ENCODE results near the gene ECHDC1. TPM values are rescaled to one million over a fixed set of nuclear protein-coding genes. Genes with fewer than 3 reads are reported as not detected.

Gene ECHDC1
- polyA plus RNA-seq, 1 donor from 2014 or later = 95.7 TPM

DNA sequence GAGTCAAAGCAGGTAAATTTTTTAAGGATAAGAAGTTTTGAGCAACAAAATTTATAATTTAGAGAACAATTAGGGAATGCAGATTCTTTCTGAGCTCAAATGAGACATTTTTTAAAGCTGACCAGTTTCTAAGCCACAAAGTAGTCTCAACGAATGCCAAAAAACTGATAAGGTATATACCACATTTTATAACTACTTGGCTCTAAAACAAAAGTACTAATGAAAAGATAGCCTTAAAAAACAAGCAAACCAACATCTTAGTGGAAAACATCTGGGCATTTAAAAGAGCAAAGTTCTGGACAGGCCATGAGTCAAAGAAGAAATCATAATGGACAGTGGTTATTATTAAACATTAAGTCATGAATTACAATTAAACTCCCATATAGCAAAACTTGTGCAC, 99.9 kb downstream of the ECHDC1 start:
- Histone ChIP-seq H3K9me2 (ENCODE audit: insufficient read depth, low read length) (no peaks in the 10 kb centered on the region), H3K79me2 (replicated peaks; ENCODE audit: insufficient read depth, low read length) (no peaks in the 10 kb centered on the region), H3K9ac (ENCODE audit: low read length) (no peak overlapping the region), H3K27me3 (ENCODE audit: insufficient read depth, low read depth, low read length) (no peaks in the 10 kb centered on the region), H3K9me3 (ENCODE audit: low read length) (no peaks in the 10 kb centered on the region), H2AFZ (ENCODE audit: low read depth, low read length) (no peak overlapping the region), H3K36me3 (ENCODE audit: insufficient read depth, low read length) (no peaks in the 10 kb centered on the region), H4K20me1 (ENCODE audit: insufficient read depth) (no peaks in the 10 kb centered on the region), H3K4me3 (ENCODE audit: low read length) (no peak overlapping the region), H3K4me2 (ENCODE audit: low read length) (no peak overlapping the region), H3F3A (ENCODE audit: insufficient read depth, low read length, poor library complexity, severe bottlenecking) (no peaks in the 10 kb centered on the region), H3K27ac (ENCODE audit: low read length) (no peak overlapping the region)
- TF ChIP-seq RAD21 (conservative IDR thresholded peaks at IDR 0.05) (no peak), EP300 (conservative IDR thresholded peaks at IDR 0.05; ENCODE audit: poor library complexity, severe bottlenecking) (no peak)

Small RNA genes within 50 kb of the gene (small RNA-seq; reads per million reads assigned to genes)
- 0 reads per million in 3 experiments for gene RNA5SP217

Other genes with a start within 250 kb of the ECHDC1 start
- 0.20 and 0.48 TPM in 2 replicates for gene RSPO3, start 224.9 kb downstream of the ECHDC1 start, polyA plus RNA-seq
- 222 and 244 TPM in 2 replicates for gene RNF146, start 76.7 kb downstream of the ECHDC1 start, polyA plus RNA-seq
- 109 and 156 TPM in 2 replicates for gene KIAA0408, start 115.8 kb upstream of the ECHDC1 start, polyA plus RNA-seq
- 0.52 and 0.97 TPM in 2 replicates for gene C6orf58, start 233.6 kb upstream of the ECHDC1 start, polyA plus RNA-seq

All from neural cell (in vitro differentiated cells).